ENCODE results near the gene ABLIM1. TPM values are rescaled to one million over a fixed set of nuclear protein-coding genes. Genes with fewer than 3 reads are reported as not detected.
A peak's percentile ranks its signal among the peaks of the same experiment; 100 is the strongest.

The ABLIM1 gene
- total RNA-seq, 1 experiment from 2014 or later = 34.0 TPM

DNA sequence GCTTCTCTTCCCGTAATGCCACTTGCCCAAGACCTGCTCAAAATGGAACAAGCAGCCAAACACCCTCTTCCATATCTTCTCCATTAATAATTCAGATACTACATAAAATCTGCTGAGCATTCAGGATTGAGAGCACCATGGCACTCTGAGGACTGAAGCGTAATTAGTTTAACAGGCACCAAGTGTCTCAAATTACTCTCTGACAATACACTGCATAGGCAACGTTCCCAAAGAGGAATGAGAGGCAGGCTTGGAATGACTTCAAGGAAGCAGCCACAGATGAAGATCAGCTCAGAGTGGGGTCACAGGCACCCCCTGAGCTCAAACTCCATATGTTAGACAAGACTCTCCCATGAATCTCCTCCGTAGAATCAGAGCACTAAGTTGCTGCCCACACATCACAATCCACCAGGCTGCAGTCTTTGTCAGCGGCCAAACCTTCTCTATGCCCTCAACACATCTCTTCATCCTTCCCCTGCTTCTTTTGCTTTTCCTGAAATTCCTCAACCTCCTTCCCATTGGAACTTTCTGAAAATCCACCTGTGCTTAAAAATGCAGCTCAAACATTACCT is 4.7 kb upstream of the ABLIM1 start:
- Histone ChIP-seq H3K4me1 (ENCODE audit: insufficient read depth, low read length, poor library complexity, severe bottlenecking) (peaks cover 16% of the 10 kb centered on the region), H3K36me3 (ENCODE audit: insufficient read depth, low read length, poor library complexity, severe bottlenecking) (no peaks in the 10 kb centered on the region), H3K27ac (ENCODE audit: low read depth, low read length, poor library complexity, severe bottlenecking) (no peak overlapping the region), H3K27me3 (replicated peaks; ENCODE audit: insufficient read depth, low read depth, low read length, poor library complexity) (no peaks in the 10 kb centered on the region), H3K9me3 (ENCODE audit: low read depth, low read length, poor library complexity, severe bottlenecking) (no peaks in the 10 kb centered on the region), H3K4me3 (ENCODE audit: low read depth, low read length, poor library complexity, severe bottlenecking) (no peak overlapping the region)
- ChIA-PET POLR2A (ENCODE audit: low non-redundant PET) (no interaction called here), CTCF (interaction anchor here (0.6 kb wide), 1 partner anchor 158 kb away, joined by 8 read pairs; no protein-coding TSS in a partner anchor)
- BruUV-seq (replicated peaks) = no TSS peak
- peak; percentile 47 for DNase-seq (ENCODE audit: low spot score)
- intact Hi-C loops (cut with micrococcal nuclease; ENCODE audit: unreplicated experiment) = no loop called here
- TF ChIP-seq EZH2 (IDR thresholded peaks at IDR 0.05; ENCODE audit: borderline replicate concordance, low read depth, low read length, poor library complexity, severe bottlenecking) = no peak
- TF ChIP-seq, protein P1, sequence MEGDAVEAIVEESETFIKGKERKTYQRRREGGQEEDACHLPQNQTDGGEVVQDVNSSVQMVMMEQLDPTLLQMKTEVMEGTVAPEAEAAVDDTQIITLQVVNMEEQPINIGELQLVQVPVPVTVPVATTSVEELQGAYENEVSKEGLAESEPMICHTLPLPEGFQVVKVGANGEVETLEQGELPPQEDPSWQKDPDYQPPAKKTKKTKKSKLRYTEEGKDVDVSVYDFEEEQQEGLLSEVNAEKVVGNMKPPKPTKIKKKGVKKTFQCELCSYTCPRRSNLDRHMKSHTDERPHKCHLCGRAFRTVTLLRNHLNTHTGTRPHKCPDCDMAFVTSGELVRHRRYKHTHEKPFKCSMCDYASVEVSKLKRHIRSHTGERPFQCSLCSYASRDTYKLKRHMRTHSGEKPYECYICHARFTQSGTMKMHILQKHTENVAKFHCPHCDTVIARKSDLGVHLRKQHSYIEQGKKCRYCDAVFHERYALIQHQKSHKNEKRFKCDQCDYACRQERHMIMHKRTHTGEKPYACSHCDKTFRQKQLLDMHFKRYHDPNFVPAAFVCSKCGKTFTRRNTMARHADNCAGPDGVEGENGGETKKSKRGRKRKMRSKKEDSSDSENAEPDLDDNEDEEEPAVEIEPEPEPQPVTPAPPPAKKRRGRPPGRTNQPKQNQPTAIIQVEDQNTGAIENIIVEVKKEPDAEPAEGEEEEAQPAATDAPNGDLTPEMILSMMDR (conservative IDR thresholded peaks at IDR 0.05; ENCODE audit: low read depth, low read length) = no peak

DNA sequence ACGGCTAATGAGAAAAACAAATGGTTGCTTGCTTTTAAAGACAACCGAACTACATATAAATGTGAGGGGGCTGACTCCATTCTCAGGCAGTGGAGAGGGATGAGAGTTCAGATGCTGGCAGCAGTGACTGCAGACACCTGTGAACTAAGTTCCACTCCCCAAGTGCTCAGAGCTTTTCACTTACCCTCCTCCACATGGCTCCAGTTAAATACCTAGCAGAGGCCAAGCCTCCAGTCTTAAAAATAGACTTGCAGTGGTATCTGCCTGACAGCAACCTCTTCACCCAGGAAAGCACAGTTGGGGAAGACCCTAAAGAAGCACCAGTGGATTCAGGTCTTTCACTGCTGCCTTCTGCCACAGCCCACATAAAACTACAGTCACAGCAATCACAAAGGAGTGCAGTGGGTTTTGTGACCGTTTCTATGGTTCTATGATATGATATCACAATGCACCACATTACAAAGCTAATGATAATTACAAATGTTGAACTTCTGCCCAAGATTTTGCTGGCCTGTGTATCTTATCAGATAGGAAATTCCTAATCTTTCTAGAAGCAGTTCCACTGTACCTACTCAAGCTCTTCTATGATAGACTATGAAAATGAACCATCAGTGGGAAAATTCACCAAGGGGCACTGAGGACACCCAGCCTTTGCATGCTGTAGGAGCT is 3.3 kb upstream of the ABLIM1 start:
- CTCF ChIA-PET = interaction anchor here (0.6 kb wide), 1 partner anchor 380 kb away, joined by 7 read pairs; no protein-coding TSS in a partner anchor

DNA sequence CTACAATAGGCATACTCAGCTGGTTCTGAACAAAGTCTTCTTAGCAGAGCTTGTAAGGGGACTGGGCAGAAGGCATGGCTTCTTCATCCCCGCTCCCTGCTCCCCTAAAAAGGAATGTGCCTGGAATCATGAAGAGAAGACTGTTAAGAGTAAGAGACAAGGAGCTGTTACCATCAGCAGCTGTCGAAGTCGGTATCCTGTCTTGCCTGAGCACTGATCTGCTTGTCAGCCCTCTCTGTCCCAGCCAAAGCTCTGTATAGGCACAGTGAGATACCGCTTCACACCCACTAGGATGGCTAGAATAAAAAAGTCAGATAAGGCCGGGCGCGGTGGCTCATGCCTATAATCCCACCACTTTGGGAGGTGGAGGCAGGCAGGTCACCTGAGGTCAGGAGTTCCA is 2.4 kb downstream of the ABLIM1 start:
- Histone ChIP-seq H3K27me3 (replicated peaks; ENCODE audit: insufficient read depth, low read depth, low read length, poor library complexity) (no peaks in the 10 kb centered on the region), H3K4me1 (ENCODE audit: insufficient read depth, low read length, poor library complexity, severe bottlenecking) (no peaks in the 10 kb centered on the region), H3K9me3 (ENCODE audit: low read depth, low read length, poor library complexity, severe bottlenecking) (no peaks in the 10 kb centered on the region), H3K27ac (ENCODE audit: low read depth, low read length, poor library complexity, severe bottlenecking) (no peak overlapping the region), H3K4me3 (ENCODE audit: low read depth, low read length, poor library complexity, severe bottlenecking) (no peak overlapping the region), H3K36me3 (ENCODE audit: insufficient read depth, low read length, poor library complexity, severe bottlenecking) (no peaks in the 10 kb centered on the region)
- no TSS peak for BruUV-seq (replicated peaks)
- intact Hi-C loops (cut with micrococcal nuclease; ENCODE audit: unreplicated experiment) = no loop called here
- TF ChIP-seq, protein P1 (conservative IDR thresholded peaks at IDR 0.05; ENCODE audit: low read depth, low read length) = no peak
- TF ChIP-seq EZH2 (IDR thresholded peaks at IDR 0.05; ENCODE audit: borderline replicate concordance, low read depth, low read length, poor library complexity, severe bottlenecking) = no peak
- CTCF ChIA-PET = no interaction called here
- POLR2A ChIA-PET (ENCODE audit: low non-redundant PET) = no interaction called here
- no peak for DNase-seq (ENCODE audit: low spot score)

More for the DNA sequence above, 3.3 kb upstream of the ABLIM1 start:
- BruUV-seq (replicated peaks) = no TSS peak
- H3K27me3 ChIP-seq (replicated peaks; ENCODE audit: insufficient read depth, low read depth, low read length, poor library complexity) = no peaks in the 10 kb centered on the region
- no peak overlapping the region for H3K27ac ChIP-seq (ENCODE audit: low read depth, low read length, poor library complexity, severe bottlenecking)
- POLR2A ChIA-PET (ENCODE audit: low non-redundant PET) = interaction anchor here (0.6 kb wide), 1 partner anchor 37 kb away, joined by 4 read pairs; no protein-coding TSS in a partner anchor
- peaks cover 16% of the 10 kb centered on the region for H3K4me1 ChIP-seq (ENCODE audit: insufficient read depth, low read length, poor library complexity, severe bottlenecking)
- no peak for TF ChIP-seq EZH2 (IDR thresholded peaks at IDR 0.05; ENCODE audit: borderline replicate concordance, low read depth, low read length, poor library complexity, severe bottlenecking)
- TF ChIP-seq, protein P1 (conservative IDR thresholded peaks at IDR 0.05; ENCODE audit: low read depth, low read length) = no peak
- H3K36me3 ChIP-seq (ENCODE audit: insufficient read depth, low read length, poor library complexity, severe bottlenecking) = no peaks in the 10 kb centered on the region
- H3K9me3 ChIP-seq (ENCODE audit: low read depth, low read length, poor library complexity, severe bottlenecking) = no peaks in the 10 kb centered on the region
- no peak overlapping the region for H3K4me3 ChIP-seq (ENCODE audit: low read depth, low read length, poor library complexity, severe bottlenecking)
- DNase-seq (ENCODE audit: low spot score) = no peak
- intact Hi-C loops (cut with micrococcal nuclease; ENCODE audit: unreplicated experiment) = no loop called here
